HT-29 (cell line): ENCODE data around the gene PGBD2. TPM values are rescaled to one million over a fixed set of nuclear protein-coding genes. Genes with fewer than 3 reads are reported as not detected.
"Not testable (repeated sequence)": the region's sequence is repeated elsewhere in the genome, so short reads cannot be mapped to it uniquely, and the experiment has no call there.

Source experiments
- DNase-seq: peaks from one replicate; pipeline ENCODE4 v3.0.0-alpha.2; 2015; ENCODE audit warnings: low spot score
- small RNA-seq: library from RNA; depleted of rRNA; stranded (forward); fragments of <200 nt; gene quantifications from one replicate; pipeline ENCODE3, GENCODE V24; 2014
- total RNA-seq: library from RNA; depleted of rRNA; stranded (reverse); fragments of >200 nt; shearing (Covaris generic); gene quantifications from 2 replicates; pipeline ENCODE4 v1.2.3, GENCODE V29; 2014; rRNA removed

The PGBD2 gene
- total RNA-seq, 1 experiment from 2014 or later = 10.2 TPM

GRCh38 chr1:248926401-248927182, 20.6 kb downstream of the PGBD2 start:
- DNase-seq = no peak

- DNase-seq = not testable (repeated sequence)
Measured at GRCh38 chr1:248927283-248927682, 21.2 kb downstream of the PGBD2 start.

DNA sequence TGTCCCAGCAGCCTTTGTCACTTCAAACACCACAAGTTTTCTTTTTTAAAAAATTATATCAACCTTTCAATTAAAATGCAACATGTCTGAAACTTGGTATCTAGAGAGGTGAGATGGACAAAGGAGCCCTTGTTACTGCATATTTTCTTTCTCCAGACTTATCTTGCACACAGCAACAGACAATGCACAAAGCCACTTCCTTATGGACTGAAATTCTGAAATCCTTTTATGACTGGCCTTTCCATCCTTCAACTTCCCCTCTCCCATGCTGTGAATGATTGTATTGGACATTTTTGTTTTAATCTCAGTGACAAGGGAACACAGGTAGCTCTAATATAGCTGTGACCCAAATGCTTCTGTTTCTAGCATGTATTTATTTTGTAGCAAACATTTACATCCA, 22.1 kb downstream of the PGBD2 start:
- not testable (repeated sequence) for DNase-seq

DNA sequence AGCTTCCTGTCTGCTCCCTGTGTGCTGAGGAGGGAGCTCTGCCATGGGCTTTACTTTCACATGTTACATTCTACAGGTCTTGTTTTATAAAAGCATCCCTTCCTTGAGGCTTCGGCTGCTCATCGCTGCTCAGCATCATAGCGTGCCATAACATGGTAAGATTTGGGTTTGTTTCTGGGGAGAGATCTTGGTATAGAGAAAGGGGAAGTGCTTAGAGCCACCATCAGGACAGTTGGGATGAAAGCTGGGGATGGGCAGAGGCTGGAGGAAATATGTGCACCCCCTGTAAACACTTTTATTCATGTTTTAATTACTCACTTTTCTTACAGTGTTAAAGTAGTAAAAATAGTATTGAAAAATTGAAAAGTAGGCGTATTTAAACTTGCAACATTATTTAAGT, 24.0 kb downstream of the PGBD2 start:
- DNase-seq = not testable (repeated sequence)

GRCh38 chr1:248938173-248938809, 32.3 kb downstream of the PGBD2 start:
- DNase-seq = not testable (repeated sequence)

GRCh38 chr1:248944134-248944999, 38.3 kb downstream of the PGBD2 start:
- DNase-seq = not testable (repeated sequence)

GRCh38 chr1:248945000-248945423, 39.0 kb downstream of the PGBD2 start:
- not testable (repeated sequence) for DNase-seq

DNA sequence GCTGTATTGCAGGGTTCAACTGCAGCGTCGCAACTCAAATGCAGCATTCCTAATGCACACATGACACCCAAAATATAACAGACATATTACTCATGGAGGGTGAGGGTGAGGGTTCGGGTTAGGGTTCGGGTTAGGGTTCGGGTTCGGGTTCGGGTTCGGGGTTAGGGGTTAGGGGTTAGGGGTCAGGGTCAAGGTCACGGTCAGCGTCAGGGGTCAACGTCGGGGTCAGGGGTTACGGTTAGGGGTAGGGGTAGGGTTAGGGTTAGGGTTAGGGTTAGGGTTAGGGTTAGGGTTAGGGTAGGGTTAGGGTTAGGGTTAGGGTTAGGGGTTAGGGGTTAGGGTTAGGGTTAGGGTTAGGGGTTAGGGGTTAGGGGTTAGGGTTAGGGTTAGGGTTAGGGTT, 39.4 kb downstream of the PGBD2 start:
- not testable (repeated sequence) for DNase-seq

DNA sequence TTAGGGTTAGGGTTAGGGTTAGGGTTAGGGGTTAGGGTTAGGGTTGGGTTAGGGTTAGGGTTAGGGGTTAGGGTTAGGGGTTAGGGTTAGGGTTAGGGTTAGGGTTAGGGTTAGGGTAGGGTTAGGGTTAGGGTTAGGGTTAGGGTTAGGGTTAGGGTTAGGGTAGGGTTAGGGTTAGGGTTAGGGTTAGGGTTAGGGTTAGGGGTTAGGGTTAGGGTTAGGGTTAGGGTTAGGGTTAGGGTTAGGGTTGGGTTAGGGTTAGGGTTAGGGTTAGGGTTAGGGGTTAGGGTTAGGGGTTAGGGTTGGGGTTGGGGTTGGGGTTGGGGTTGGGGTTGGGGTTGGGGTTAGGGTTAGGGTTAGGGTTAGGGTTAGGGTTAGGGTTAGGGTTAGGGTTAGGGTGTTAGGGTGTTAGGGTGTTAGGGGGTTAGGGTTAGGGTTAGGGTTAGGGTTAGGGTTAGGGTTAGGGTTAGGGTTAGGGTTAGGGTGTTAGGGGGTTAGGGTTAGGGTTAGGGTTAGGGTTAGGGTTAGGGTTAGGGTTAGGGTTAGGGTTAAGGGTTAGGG, 39.9 kb downstream of the PGBD2 start:
- not testable (repeated sequence) for DNase-seq

Small RNAs within 50 kb of the gene (small RNA-seq; reads per million reads assigned to genes)
- not detected for gene RNU6-1205P

Other genes with a start within 250 kb of the PGBD2 start
- gene OR14I1, start 203.5 kb upstream of the PGBD2 start, total RNA-seq = not detected in 2 replicates
- 2.4 TPM in 1 of 2 replicates, not detected in the other for gene LYPD8, start 150.5 kb upstream of the PGBD2 start, total RNA-seq
- 23.4 and 23.5 TPM in 2 replicates for gene SH3BP5L, start 80.3 kb upstream of the PGBD2 start, total RNA-seq
- 36.0 and 37.7 TPM in 2 replicates for gene ZNF672, start 68.0 kb upstream of the PGBD2 start, total RNA-seq
- gene ZNF692, start 47.1 kb upstream of the PGBD2 start, total RNA-seq = 57.9 and 58.0 TPM in 2 replicates